Measurements from ENCODE around the gene ADGRF1.

DNA sequence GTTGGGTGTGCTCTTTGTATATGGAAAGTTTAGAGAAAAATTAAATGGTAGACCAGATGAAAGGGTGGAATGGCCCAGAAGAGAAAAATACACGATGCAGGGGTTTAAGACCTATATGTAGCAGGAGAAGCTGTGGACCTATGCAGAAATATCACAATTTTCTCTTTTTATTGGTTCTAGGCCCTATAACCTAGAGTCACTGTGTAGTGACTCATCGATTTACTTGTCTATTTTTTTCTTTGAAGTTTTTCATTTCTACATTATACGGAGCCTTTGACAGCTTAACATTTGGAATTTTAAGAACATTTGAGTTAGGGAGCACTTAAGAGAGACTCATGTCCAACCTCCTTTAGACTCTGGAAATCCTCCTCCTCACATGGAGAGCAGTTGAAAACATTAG, 28.3 kb upstream of the ADGRF1 start:
- TF ChIP-seq, protein P1, sequence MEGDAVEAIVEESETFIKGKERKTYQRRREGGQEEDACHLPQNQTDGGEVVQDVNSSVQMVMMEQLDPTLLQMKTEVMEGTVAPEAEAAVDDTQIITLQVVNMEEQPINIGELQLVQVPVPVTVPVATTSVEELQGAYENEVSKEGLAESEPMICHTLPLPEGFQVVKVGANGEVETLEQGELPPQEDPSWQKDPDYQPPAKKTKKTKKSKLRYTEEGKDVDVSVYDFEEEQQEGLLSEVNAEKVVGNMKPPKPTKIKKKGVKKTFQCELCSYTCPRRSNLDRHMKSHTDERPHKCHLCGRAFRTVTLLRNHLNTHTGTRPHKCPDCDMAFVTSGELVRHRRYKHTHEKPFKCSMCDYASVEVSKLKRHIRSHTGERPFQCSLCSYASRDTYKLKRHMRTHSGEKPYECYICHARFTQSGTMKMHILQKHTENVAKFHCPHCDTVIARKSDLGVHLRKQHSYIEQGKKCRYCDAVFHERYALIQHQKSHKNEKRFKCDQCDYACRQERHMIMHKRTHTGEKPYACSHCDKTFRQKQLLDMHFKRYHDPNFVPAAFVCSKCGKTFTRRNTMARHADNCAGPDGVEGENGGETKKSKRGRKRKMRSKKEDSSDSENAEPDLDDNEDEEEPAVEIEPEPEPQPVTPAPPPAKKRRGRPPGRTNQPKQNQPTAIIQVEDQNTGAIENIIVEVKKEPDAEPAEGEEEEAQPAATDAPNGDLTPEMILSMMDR (IDR thresholded peaks at IDR 0.05): no peak
- no peak for TF ChIP-seq POLR2A (IDR thresholded peaks at IDR 0.05)

Measured in lower leg skin (tissue), 3 donors.